ENCODE measurements around the gene CDH4. TPM values are rescaled to one million over a fixed set of nuclear protein-coding genes. Genes with fewer than 3 reads are reported as not detected.

The CDH4 gene
- total RNA-seq, 2 donors from 2014 or later: 0.07 to 0.94 TPM

DNA sequence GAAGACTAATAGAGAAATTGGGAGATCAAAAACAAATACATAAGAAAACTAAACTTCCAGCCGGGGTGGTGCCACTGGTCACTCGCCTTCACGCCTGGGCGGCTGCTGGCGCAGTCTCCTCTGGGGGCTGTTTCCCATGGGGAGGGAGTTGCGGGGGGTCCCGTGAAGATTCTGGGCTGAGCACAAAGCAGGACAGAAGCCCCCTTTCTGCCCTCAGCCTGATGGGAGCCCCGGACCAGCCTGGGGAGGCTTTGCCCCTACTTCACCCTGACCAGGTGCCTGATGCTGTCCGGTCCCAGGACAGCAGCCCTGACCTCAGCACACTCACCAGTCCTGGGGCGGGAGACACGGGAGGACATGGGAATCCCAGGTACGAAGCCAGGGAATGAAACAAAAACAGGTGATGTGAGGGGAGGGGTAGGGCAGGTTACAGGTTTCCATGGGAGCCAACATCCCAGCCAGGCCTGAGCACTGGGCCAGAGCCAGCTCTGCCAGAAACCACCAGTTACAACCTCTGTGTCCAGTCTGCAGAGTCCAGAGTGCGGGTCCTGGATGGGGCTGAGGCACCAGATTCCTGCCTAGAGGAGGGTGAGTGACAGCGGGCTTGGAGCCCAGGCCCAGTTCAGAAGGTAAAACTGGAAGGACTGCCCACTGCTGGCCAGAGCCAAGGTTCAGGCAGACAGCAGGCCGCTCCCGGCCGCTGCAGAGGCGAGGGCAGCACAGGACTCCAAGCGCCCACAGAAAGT, 487.2 kb downstream of the CDH4 start:
- no peak overlapping the region for H3K4me3 ChIP-seq
- H3K27ac ChIP-seq: no peak overlapping the region
- no peak for DNase-seq (ENCODE audit: low spot score)
- TF ChIP-seq, protein P1, sequence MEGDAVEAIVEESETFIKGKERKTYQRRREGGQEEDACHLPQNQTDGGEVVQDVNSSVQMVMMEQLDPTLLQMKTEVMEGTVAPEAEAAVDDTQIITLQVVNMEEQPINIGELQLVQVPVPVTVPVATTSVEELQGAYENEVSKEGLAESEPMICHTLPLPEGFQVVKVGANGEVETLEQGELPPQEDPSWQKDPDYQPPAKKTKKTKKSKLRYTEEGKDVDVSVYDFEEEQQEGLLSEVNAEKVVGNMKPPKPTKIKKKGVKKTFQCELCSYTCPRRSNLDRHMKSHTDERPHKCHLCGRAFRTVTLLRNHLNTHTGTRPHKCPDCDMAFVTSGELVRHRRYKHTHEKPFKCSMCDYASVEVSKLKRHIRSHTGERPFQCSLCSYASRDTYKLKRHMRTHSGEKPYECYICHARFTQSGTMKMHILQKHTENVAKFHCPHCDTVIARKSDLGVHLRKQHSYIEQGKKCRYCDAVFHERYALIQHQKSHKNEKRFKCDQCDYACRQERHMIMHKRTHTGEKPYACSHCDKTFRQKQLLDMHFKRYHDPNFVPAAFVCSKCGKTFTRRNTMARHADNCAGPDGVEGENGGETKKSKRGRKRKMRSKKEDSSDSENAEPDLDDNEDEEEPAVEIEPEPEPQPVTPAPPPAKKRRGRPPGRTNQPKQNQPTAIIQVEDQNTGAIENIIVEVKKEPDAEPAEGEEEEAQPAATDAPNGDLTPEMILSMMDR (IDR thresholded peaks at IDR 0.05): no peak
- no peaks in the 10 kb centered on the region for H3K27me3 ChIP-seq
- no peaks in the 10 kb centered on the region for H3K4me1 ChIP-seq
- no peaks in the 10 kb centered on the region for H3K36me3 ChIP-seq
- H3K9me3 ChIP-seq: no peaks in the 10 kb centered on the region

DNA sequence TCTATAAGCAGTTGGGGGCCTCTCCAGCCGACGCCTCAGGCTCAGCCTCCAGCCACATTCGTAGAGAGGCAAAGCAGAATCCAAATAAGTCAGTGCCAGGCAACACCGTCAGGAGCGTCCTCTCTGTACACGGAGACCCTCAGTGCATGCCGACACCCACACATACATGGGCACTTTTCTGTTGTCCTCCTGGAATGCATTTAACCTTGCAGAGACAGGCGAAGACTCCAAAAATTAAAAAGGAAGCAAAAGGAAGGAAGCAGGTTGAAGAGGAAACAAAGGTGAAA, 487.7 kb downstream of the CDH4 start:
- no peak overlapping the region for H3K27ac ChIP-seq
- no peaks in the 10 kb centered on the region for H3K4me1 ChIP-seq
- no peaks in the 10 kb centered on the region for H3K36me3 ChIP-seq
- no peak for DNase-seq (ENCODE audit: low spot score)
- TF ChIP-seq, protein P1 (IDR thresholded peaks at IDR 0.05): no peak
- H3K4me3 ChIP-seq: no peak overlapping the region
- H3K9me3 ChIP-seq: no peaks in the 10 kb centered on the region
- no peaks in the 10 kb centered on the region for H3K27me3 ChIP-seq

DNA sequence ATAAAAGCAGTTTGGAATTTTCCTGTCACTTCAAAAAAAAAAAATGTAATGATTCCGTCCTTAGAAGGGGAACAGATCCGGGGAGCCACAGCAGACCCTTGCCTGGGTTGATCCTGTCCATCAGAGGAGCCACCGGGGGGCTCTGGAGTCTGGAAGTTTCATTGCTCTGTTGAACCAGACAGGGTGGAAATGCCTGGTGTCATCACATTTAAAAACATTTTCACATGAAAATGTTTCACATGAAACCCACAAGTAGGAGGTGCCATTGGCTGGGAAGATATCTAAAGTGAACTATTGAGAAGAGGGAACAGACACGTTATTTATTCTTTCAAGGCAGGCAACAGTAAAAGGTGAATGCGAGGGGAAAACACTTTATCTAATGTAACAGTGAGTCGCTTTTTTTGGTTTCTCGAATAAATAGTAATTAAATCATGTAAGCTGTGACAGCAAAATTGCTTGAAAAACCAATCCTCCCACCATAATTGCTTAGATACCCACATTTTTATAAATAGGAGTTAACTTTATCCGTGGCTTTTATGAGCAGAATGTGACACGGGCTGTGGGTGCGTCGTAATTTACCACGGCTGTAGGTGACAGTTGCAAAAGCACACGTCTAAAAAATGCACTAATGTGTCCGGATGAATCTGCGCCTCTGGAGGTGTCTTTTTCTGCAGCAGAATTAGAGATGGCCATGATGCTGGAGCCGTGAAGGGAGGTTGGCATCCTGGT, 490.2 kb downstream of the CDH4 start:
- no peak for DNase-seq (ENCODE audit: low spot score)
- Histone ChIP-seq H3K9me3 (no peaks in the 10 kb centered on the region), H3K27ac (no peak overlapping the region), H3K4me1 (no peaks in the 10 kb centered on the region), H3K4me3 (no peak overlapping the region), H3K36me3 (no peaks in the 10 kb centered on the region), H3K27me3 (no peaks in the 10 kb centered on the region)
- TF ChIP-seq, protein P1 (IDR thresholded peaks at IDR 0.05): no peak

DNA sequence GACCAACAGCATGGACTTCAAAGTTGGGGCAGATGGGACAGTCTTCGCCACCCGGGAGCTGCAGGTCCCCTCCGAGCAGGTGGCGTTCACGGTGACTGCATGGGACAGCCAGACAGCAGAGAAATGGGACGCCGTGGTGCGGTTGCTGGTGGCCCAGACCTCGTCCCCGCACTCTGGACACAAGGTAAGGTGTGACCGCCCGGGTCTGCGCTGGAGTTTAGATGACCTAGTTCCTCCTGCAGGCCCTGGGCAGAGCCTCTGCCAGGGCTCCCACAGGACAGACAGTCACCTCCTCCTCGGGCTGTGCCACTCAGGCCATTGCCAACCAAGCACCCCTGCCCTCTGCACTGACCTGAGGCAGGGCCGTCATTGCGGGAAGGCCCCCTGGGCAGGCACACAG, 491.5 kb downstream of the CDH4 start:
- TF ChIP-seq, protein P1 (IDR thresholded peaks at IDR 0.05): no peak
- Histone ChIP-seq H3K9me3 (no peaks in the 10 kb centered on the region), H3K4me1 (no peaks in the 10 kb centered on the region), H3K36me3 (no peaks in the 10 kb centered on the region), H3K27ac (no peak overlapping the region), H3K4me3 (no peak overlapping the region), H3K27me3 (no peaks in the 10 kb centered on the region)
- no peak for DNase-seq (ENCODE audit: low spot score)

DNA sequence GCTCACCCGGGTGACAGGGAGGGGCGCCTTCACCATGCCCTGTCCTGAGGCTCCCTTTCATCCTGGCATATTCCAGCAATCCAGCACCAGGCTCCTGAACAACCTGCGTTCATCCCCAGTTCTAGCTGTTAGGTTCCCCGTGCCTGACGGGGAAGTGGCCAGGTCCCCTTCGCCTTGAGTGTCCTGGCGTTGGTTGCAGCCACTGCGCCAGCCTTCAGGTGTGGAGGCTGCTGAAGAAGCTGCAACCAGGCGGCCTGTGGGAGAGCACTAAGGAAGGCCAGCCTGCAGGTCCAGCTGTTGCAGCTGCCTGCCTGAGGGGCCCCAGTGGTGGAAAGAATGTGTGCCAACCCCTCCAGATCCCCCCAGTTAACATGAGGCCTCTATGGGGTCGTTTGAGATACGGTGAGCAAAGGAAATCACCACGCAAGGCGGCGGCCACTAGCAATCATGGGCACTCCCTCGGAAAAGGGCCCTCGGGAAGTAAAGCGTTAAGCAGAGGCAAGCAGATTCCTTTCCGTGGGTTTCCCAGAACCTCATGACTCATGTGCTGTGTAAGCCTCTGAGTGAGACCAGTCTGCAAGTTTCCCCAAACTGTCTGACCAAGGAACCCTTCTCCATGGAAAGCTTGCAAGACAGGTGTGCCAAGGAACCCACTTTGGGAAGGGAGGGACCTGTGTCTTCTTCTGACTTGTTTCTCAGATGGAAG, 492.8 kb downstream of the CDH4 start:
- H3K4me1 ChIP-seq: no peaks in the 10 kb centered on the region
- DNase-seq (ENCODE audit: low spot score): no peak
- H3K27ac ChIP-seq: no peak overlapping the region
- H3K36me3 ChIP-seq: no peaks in the 10 kb centered on the region
- TF ChIP-seq, protein P1 (IDR thresholded peaks at IDR 0.05): no peak
- H3K9me3 ChIP-seq: peaks cover 0 to under 1% of the 10 kb centered on the region in 2 donors
- H3K4me3 ChIP-seq: no peak overlapping the region
- no peaks in the 10 kb centered on the region for H3K27me3 ChIP-seq
